Measurements from ENCODE around the gene EPHX1. TPM values are rescaled to one million over a fixed set of nuclear protein-coding genes. Genes with fewer than 3 reads are reported as not detected.
A peak's percentile ranks its signal among the peaks of the same experiment; 100 is the strongest.
"Not testable (repeated sequence)": the region's sequence is repeated elsewhere in the genome, so short reads cannot be mapped to it uniquely, and the experiment has no call there.

Gene EPHX1
- total RNA-seq, 1 experiment from 2014 or later, result 35.8 TPM

DNA sequence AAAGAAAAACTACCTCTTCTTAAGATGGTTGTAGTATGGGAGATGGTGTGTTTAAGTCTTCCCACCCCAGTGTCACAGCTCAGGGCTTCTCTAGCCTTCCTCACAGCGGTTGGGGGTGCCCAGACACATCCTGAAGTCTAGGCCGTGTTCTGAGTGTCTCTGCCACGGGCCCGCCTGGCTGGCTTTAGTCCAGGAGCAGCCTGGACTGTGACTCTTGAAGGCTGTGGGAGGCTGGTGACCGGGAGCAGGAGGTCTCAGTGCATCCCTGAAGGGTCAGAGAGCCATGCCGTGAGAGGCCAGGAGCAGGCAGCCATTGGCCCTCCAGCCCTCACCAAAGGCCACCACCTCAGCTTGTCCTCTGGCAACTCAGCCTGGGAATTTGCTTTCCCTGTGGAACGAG is 4.5 kb downstream of the EPHX1 start:
- Mint-ChIP-seq H3K4me1 (ENCODE audit: insufficient read depth, unreplicated experiment) (peaks cover 48% of the 10 kb centered on the region), H3K36me3 (ENCODE audit: insufficient read depth, unreplicated experiment) (peaks cover 15% of the 10 kb centered on the region), H3K27ac (ENCODE audit: low read depth, unreplicated experiment) (no peak overlapping the region), H3K27me3 (ENCODE audit: insufficient read depth, unreplicated experiment) (no peaks in the 10 kb centered on the region), H3K9me3 (ENCODE audit: unreplicated experiment) (no peaks in the 10 kb centered on the region), H3K4me3 (ENCODE audit: unreplicated experiment) (no peak overlapping the region)
- BruUV-seq (replicated peaks), result no TSS peak
- intact Hi-C loops (cut with micrococcal nuclease), result no loop called here
- TF ChIP-seq CTCF (IDR thresholded peaks at IDR 0.05; ENCODE audit: unreplicated experiment), result no peak
- POLR2A ChIA-PET, result interaction anchor here (1.0 to 7.5 kb wide), 9 partner anchors 12 to 248 kb away, joined by 3 to 135 read pairs (median 6); partner anchors contain the start of genes PYCR2, SRP9 and TMEM63A
- DNase-seq (ENCODE audit: unreplicated experiment), result no peak
- CTCF ChIA-PET, result interaction anchor here (0.6 to 4.3 kb wide), 16 partner anchors 12 to 348 kb away, joined by 3 to 18 read pairs (median 4); partner anchors contain the start of gene SRP9

GRCh38 chr1:225815090-225815489 is 5.2 kb downstream of the EPHX1 start:
- DNase-seq (ENCODE audit: unreplicated experiment); intact Hi-C loops (cut with micrococcal nuclease); H3K27ac Mint-ChIP-seq (ENCODE audit: low read depth, unreplicated experiment); H3K4me3 Mint-ChIP-seq (ENCODE audit: unreplicated experiment); H3K27me3 Mint-ChIP-seq (ENCODE audit: insufficient read depth, unreplicated experiment); BruUV-seq (replicated peaks); H3K9me3 Mint-ChIP-seq (ENCODE audit: unreplicated experiment): not testable (repeated sequence)
- CTCF ChIA-PET, result interaction anchor here (0.5 to 4.3 kb wide), 9 partner anchors 12 to 424 kb away, joined by 3 to 18 read pairs (median 5); partner anchors contain the start of gene SRP9
- POLR2A ChIA-PET, result interaction anchor here (1.4 to 7.5 kb wide), 4 partner anchors 13 to 109 kb away, joined by 4 to 135 read pairs (median 46); partner anchors contain the start of genes PYCR2 and SRP9
- Mint-ChIP-seq H3K36me3 (ENCODE audit: insufficient read depth, unreplicated experiment) (peaks cover 15% of the 10 kb centered on the region), H3K4me1 (ENCODE audit: insufficient read depth, unreplicated experiment) (peaks cover 55% of the 10 kb centered on the region)

GRCh38 chr1:225815526-225816178 is 5.7 kb downstream of the EPHX1 start:
- Mint-ChIP-seq H3K27me3 (ENCODE audit: insufficient read depth, unreplicated experiment) (no peaks in the 10 kb centered on the region), H3K27ac (ENCODE audit: low read depth, unreplicated experiment) (no peak overlapping the region), H3K4me3 (ENCODE audit: unreplicated experiment) (no peak overlapping the region), H3K4me1 (ENCODE audit: insufficient read depth, unreplicated experiment) (peaks cover 56% of the 10 kb centered on the region), H3K36me3 (ENCODE audit: insufficient read depth, unreplicated experiment) (peaks cover 14% of the 10 kb centered on the region), H3K9me3 (ENCODE audit: unreplicated experiment) (no peaks in the 10 kb centered on the region)
- CTCF ChIA-PET, result interaction anchor here (0.6 to 1.9 kb wide), 6 partner anchors 31 to 266 kb away, joined by 3 to 14 read pairs (median 3); partner anchors contain the start of genes SRP9 and TMEM63A
- intact Hi-C loops (cut with micrococcal nuclease), result no loop called here
- no TSS peak for BruUV-seq (replicated peaks)
- no peak for DNase-seq (ENCODE audit: unreplicated experiment)
- POLR2A ChIA-PET, result interaction anchor here (0.6 to 6.0 kb wide), 5 partner anchors 37 to 737 kb away, joined by 3 to 85 read pairs (median 3); partner anchors contain the start of gene SRP9
- TF ChIP-seq CTCF (IDR thresholded peaks at IDR 0.05; ENCODE audit: unreplicated experiment), result no peak

- no peaks in the 10 kb centered on the region for H3K27me3 Mint-ChIP-seq (ENCODE audit: insufficient read depth, unreplicated experiment)
- H3K36me3 Mint-ChIP-seq (ENCODE audit: insufficient read depth, unreplicated experiment), result peaks cover 14% of the 10 kb centered on the region
- no peaks in the 10 kb centered on the region for H3K9me3 Mint-ChIP-seq (ENCODE audit: unreplicated experiment)
- ChIA-PET POLR2A (interaction anchor here (0.6 to 6.0 kb wide), 9 partner anchors 25 to 497 kb away, joined by 3 to 85 read pairs (median 3); partner anchors contain the start of genes SRP9 and TMEM63A), CTCF (interaction anchor here (0.6 to 1.9 kb wide), 9 partner anchors 29 to 338 kb away, joined by 3 to 14 read pairs (median 3); partner anchors contain the start of genes SRP9 and TMEM63A)
- H3K27ac Mint-ChIP-seq (ENCODE audit: low read depth, unreplicated experiment), result peak overlapping the region; percentile 98
- no peak for TF ChIP-seq CTCF (IDR thresholded peaks at IDR 0.05; ENCODE audit: unreplicated experiment)
- no TSS peak for BruUV-seq (replicated peaks)
- H3K4me1 Mint-ChIP-seq (ENCODE audit: insufficient read depth, unreplicated experiment), result peaks cover 53% of the 10 kb centered on the region
- intact Hi-C loops (cut with micrococcal nuclease), result no loop called here
- no peak overlapping the region for H3K4me3 Mint-ChIP-seq (ENCODE audit: unreplicated experiment)
- DNase-seq (ENCODE audit: unreplicated experiment), result no peak
Observed at GRCh38 chr1:225816643-225817538, 7.0 kb downstream of the EPHX1 start.

Measured in MCF 10A (cell line).